K562 (cell line): ENCODE data around the gene CRHR2. TPM values are rescaled to one million over a fixed set of nuclear protein-coding genes. Genes with fewer than 3 reads are reported as not detected.

ENCODE experiments used
- ATAC-seq: fragments of 200-7000 bp; cut with Tn5 transposase; 3 replicates; pipeline ENCODE4 v1.9.1; 2020; ENCODE audit warnings: moderate library complexity
- BruUV-seq: library from RNA; stranded (reverse); fragments of 400-500 nt; replicated peaks from 2 replicates; lab custom pipeline; 2021; lab: Mats Ljungman, UMichigan
- CTCF ChIA-PET: fragments of 300-600 bp; formaldehyde crosslinking; extraction: SDS; loops from one replicate; lab custom pipeline; 2021; ENCODE audit warnings: low intra/inter-chr PET ratio; lab: Yijun Ruan, JAX
- POLR2A ChIA-PET: fragments of 300-600, 350-650 bp; sonication (Branson Sonifier 250); formaldehyde crosslinking; extraction: SDS; loops from one replicate; lab custom pipeline; 2021; ENCODE audit warnings: antibody characterized with exemption, inconsistent platforms; lab: Yijun Ruan, JAX
- DNase-seq, 4 experiments: peaks; one replicate each; pipeline versions ENCODE4 v3.0.0 to v3.0.0-alpha.2; 2011 to 2018; ENCODE audit warnings: low spot score in 3 of 4, mixed read lengths in 3 of 4; ENCODE audit errors: extremely low read depth in 1 of 4
- FAIRE-seq: peaks from 2 replicates; lab custom pipeline; 2011; peaks lifted over from hg19 to GRCh38; lab: Jason Lieb, UNC
- H2AFZ ChIP-seq: 2 replicates; pipeline ENCODE4 v1.6.0; 2011; ENCODE audit warnings: low read depth, low read length, control low read depth, inconsistent platforms
- H3K27ac ChIP-seq: fragments of 200-600 bp; 3 replicates; pipeline ENCODE4 v1.8.0; 2011; ENCODE audit warnings: low read depth, mild to moderate bottlenecking, control low read depth, inconsistent platforms, low read length, moderate library complexity, mixed read lengths; ENCODE audit errors: extremely low read depth
- H3K27me3 ChIP-seq, 2 experiments: fragments of 300-600 bp in 1 of 2; 2 replicates in 1 of 2; 3 replicates in 1 of 2; pipeline versions ENCODE4 v1.6.0 to v1.8.0; 2011; ENCODE audit warnings: inconsistent platforms in 2 of 2, low read length in 2 of 2, mild to moderate bottlenecking in 1 of 2, mixed read lengths in 1 of 2, moderate library complexity in 1 of 2; ENCODE audit not compliant: control insufficient read depth in 2 of 2, insufficient read depth in 2 of 2
- H3K36me3 ChIP-seq: fragments of 300-600 bp; 3 replicates; pipeline ENCODE4 v1.8.0; 2011; ENCODE audit warnings: mild to moderate bottlenecking, low read length, inconsistent platforms; ENCODE audit not compliant: control insufficient read depth, insufficient read depth
- H3K4me1 ChIP-seq, 2 experiments: fragments of 200-600 bp in 1 of 2; replicated peaks in 1 of 2; 2 replicates in 1 of 2; 3 replicates in 1 of 2; pipeline versions ENCODE4 v1.5.1 to v1.8.0; 2011; ENCODE audit warnings: inconsistent platforms in 2 of 2, low read length in 2 of 2, mild to moderate bottlenecking in 1 of 2, mixed read lengths in 1 of 2, moderate library complexity in 1 of 2; ENCODE audit not compliant: control insufficient read depth in 2 of 2, insufficient read depth in 2 of 2
- H3K4me2 ChIP-seq: 2 replicates; pipeline ENCODE4 v1.6.1; 2011; ENCODE audit warnings: low read length, control low read depth, inconsistent platforms, mixed read lengths; ENCODE audit not compliant: insufficient read depth
- H3K4me3 ChIP-seq: fragments of 200-600 bp; sonication (generic), shearing (Covaris generic); 2 replicates; pipeline ENCODE4 v1.5.1; 2016; ENCODE audit warnings: control low read depth, inconsistent platforms
- H3K79me2 ChIP-seq: fragments of 200-600 bp; 3 replicates; pipeline ENCODE4 v1.8.0; 2011; ENCODE audit warnings: low read length, inconsistent platforms; ENCODE audit not compliant: control insufficient read depth, insufficient read depth
- H3K9ac ChIP-seq, 2 experiments: 2 replicates each; pipeline versions ENCODE4 v1.6.0 to v1.6.1; 2011; ENCODE audit warnings: low read depth in 2 of 2, low read length in 2 of 2, control low read depth in 1 of 2, inconsistent platforms in 1 of 2, mild to moderate bottlenecking in 1 of 2, mixed read lengths in 1 of 2; ENCODE audit not compliant: insufficient read depth in 1 of 2
- H3K9me1 ChIP-seq: one replicate; pipeline ENCODE4 v1.6.0; 2011; ENCODE audit warnings: inconsistent platforms, mild to moderate bottlenecking, low read length, moderate library complexity; ENCODE audit not compliant: control insufficient read depth, insufficient read depth
- H3K9me3 ChIP-seq: replicated peaks from 2 replicates; pipeline ENCODE4 v1.5.1; 2011; ENCODE audit warnings: low read depth, low read length, inconsistent platforms; ENCODE audit not compliant: control insufficient read depth, insufficient read depth
- H4K20me1 ChIP-seq: replicated peaks from 2 replicates; pipeline ENCODE4 v1.6.1; 2011; ENCODE audit warnings: low read length, inconsistent platforms, mixed read lengths; ENCODE audit not compliant: control insufficient read depth, insufficient read depth
- DPF2 ChIP-seq: fragments of 450-650 bp; IDR thresholded peaks from 2 replicates; pipeline ENCODE4 v1.6.1; 2016
- ELK3 ChIP-seq: fragments of 450-650 bp; formaldehyde crosslinking; IDR thresholded peaks from 2 replicates; pipeline ENCODE4 v1.4.0; 2020; ENCODE audit warnings: mild to moderate bottlenecking
- ZNF512 ChIP-seq: IDR thresholded peaks from 2 replicates; pipeline ENCODE4 v1.6.1; 2016; ENCODE audit warnings: missing genetic modification characterization, missing compliant biosample characterization
- WGBS: fragments of 100-300 bp; shearing (Covaris generic); methylation state at CpG from one replicate; pipeline ENCODE4 v1.1.6; 2016; ENCODE audit warnings: low coverage, mixed read lengths; ENCODE audit not compliant: insufficient coverage; ENCODE audit errors: missing lambda C conversion rate; 5-methylcytosine and 5-hydroxymethylcytosine counted together
- in situ Hi-C: fragments of 300-500 bp; cut with MboI; formaldehyde crosslinking; loops from 4 replicates; pipeline ENCODE4 v1.15.0; 2018; ENCODE audit warnings: inconsistent platforms, mixed read lengths
- intact Hi-C: fragments of 100-400 bp; cut with micrococcal nuclease; formaldehyde crosslinking; loops from 2 replicates; pipeline ENCODE4 v1.14.2; 2022
- polyA plus RNA-seq, 8 experiments: library from polyadenylated mRNA; depleted of rRNA in 4 of 8; stranded (reverse) in 5 of 8; unstranded in 3 of 8; fragments of >200 nt; fragmentation: Nextera tagmentation in 2 of 8; fragmentation: Illumina TruSeq in 1 of 8; extraction: Ambion mirVana in 2 of 8; extraction: Trizol in 1 of 8; gene quantifications; 2 replicates each; pipeline versions ENCODE4 v1.2.1 to v1.2.3, GENCODE V29; 2011 to 2014; ENCODE audit warnings: inconsistent platforms in 1 of 8, missing spikeins in 1 of 8
- total RNA-seq, 7 experiments: library from RNA; depleted of rRNA in 6 of 7; stranded (reverse); fragments of >200 nt in 6 of 7; fragmentation: Illumina TruSeq in 2 of 7; extraction: Trizol in 2 of 7; gene quantifications; 2 replicates each; pipeline versions ENCODE4 v1.2.1 to v1.2.3, GENCODE V29; 2011 to 2021; ENCODE audit warnings: low replicate concordance in 1 of 7

The CRHR2 gene
- total and polyA plus RNA-seq, 9 of the 15 experiments (the other 6 are each of a cell fraction or from before 2014, with no cell fraction given) = not detected

- ChIA-PET CTCF (no interaction called here), POLR2A (interaction anchor here (5.7 kb wide), 1 partner anchor 12 kb away, joined by 35 read pairs; no protein-coding TSS in a partner anchor)
- H3K4me1 ChIP-seq = no peaks in the 10 kb centered on the region
- no peak overlapping the region for H3K4me2 ChIP-seq
- H3K9ac ChIP-seq = no peak overlapping the region
- ATAC-seq (no peak), DNase-seq (no peak), FAIRE-seq (no peak)
- no peaks in the 10 kb centered on the region for H3K9me1 ChIP-seq
- no peak overlapping the region for H3K27ac ChIP-seq
- peaks cover 100% of the 10 kb centered on the region for H3K36me3 ChIP-seq
- H3K27me3 ChIP-seq = no peaks in the 10 kb centered on the region
- TF ChIP-seq ZNF512 (tag) (no peak), DPF2 (no peak), ELK3 (CRISPR knock-in tag) (no peak)
- peaks cover 3% of the 10 kb centered on the region; the same call in 1 of the 2 replicates for H4K20me1 ChIP-seq
- no peaks in the 10 kb centered on the region for H3K9me3 ChIP-seq
- BruUV-seq = no TSS peak
- no peaks in the 10 kb centered on the region; the same call in 2 of the 3 replicates for H3K79me2 ChIP-seq
- in situ Hi-C loops = no loop called here
- no peak overlapping the region for H2AFZ ChIP-seq
- intact Hi-C loops = no loop called here
- no peak overlapping the region for H3K4me3 ChIP-seq
- 95% methylated on average over 4 of the region's 4 CpGs for WGBS
These were observed 51.3 kb downstream of the CRHR2 start for GRCh38 chr7:30630986-30631385.
